Hepatocyte (in vitro differentiated cells): ENCODE measurements around the gene ZNF423.

Experiments used
- EZH2 ChIP-seq: fragments of 200-600 bp; sonication (generic); IDR thresholded peaks from 2 replicates; pipeline ENCODE4 v1.6.1; 2016; ENCODE audit warnings: antibody characterized with exemption, mild to moderate bottlenecking, borderline replicate concordance
- EZH2phosphoT487 ChIP-seq: fragments of 200-600 bp; sonication (generic); IDR thresholded peaks from one replicate; pipeline ENCODE4 v1.6.1; 2018; ENCODE audit warnings: antibody characterized with exemption, mild to moderate bottlenecking, low read depth, moderate library complexity; ENCODE audit not compliant: unreplicated experiment, severe bottlenecking
- TF ChIP-seq, protein P1 (sequence below): fragments of 200-600 bp; sonication (generic); IDR thresholded peaks from 2 replicates; pipeline ENCODE4 v1.5.1; 2016; ENCODE audit warnings: antibody characterized with exemption, mild to moderate bottlenecking; ENCODE audit not compliant: poor library complexity

DNA sequence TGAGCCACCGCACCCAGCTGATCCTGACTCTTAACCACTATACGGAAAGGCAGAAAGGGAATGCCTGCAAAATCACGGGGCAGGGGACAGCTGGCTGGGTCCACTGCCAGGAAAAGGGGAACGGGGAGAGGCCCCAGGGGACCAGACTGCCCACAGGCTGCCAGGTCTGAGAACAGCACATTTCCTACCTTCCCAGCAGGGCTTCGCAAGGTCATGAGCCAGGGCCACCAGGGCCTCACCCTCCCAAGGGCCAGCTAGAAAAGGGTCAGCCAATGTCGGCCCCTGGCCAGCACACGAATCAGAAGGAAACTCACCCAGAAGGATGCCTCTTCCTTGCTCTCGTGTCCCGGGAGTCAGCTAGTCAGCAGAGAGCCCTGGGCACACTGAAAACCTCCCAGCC, 118.4 kb downstream of the ZNF423 start:
- TF ChIP-seq, protein P1, sequence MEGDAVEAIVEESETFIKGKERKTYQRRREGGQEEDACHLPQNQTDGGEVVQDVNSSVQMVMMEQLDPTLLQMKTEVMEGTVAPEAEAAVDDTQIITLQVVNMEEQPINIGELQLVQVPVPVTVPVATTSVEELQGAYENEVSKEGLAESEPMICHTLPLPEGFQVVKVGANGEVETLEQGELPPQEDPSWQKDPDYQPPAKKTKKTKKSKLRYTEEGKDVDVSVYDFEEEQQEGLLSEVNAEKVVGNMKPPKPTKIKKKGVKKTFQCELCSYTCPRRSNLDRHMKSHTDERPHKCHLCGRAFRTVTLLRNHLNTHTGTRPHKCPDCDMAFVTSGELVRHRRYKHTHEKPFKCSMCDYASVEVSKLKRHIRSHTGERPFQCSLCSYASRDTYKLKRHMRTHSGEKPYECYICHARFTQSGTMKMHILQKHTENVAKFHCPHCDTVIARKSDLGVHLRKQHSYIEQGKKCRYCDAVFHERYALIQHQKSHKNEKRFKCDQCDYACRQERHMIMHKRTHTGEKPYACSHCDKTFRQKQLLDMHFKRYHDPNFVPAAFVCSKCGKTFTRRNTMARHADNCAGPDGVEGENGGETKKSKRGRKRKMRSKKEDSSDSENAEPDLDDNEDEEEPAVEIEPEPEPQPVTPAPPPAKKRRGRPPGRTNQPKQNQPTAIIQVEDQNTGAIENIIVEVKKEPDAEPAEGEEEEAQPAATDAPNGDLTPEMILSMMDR: no peak
- no peak for TF ChIP-seq EZH2
- no peak for TF ChIP-seq EZH2phosphoT487
